ENCODE measurements around the gene DNAJB7. TPM values are rescaled to one million over a fixed set of nuclear protein-coding genes. Genes with fewer than 3 reads are reported as not detected.

Gene DNAJB7
- total RNA-seq: not detected

DNA sequence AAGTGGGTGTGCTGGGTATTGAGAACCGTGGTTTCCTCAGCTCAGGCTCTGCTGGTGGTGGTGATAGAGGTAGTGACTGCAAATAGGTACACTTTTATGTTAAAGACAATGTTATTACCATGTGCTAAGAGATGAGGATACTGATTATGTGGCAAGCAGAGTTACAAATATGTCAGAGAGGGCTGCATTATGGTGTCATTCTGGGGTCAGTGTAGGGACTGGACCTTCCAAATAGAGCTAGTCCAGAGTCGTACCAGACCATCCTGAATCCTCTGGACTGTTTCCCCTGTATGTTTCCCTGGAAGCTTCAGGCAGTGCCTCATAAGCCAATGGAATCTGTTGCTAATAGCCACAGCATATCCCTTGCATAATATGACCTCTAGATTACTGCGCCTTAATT, at the start of gene DNAJB7:
Gene DNAJB7, minus strand, starts transcription at position 101 of the 400 bp plus-strand sequence. CDS start 119 bp downstream, outside the sequence.

DNA sequence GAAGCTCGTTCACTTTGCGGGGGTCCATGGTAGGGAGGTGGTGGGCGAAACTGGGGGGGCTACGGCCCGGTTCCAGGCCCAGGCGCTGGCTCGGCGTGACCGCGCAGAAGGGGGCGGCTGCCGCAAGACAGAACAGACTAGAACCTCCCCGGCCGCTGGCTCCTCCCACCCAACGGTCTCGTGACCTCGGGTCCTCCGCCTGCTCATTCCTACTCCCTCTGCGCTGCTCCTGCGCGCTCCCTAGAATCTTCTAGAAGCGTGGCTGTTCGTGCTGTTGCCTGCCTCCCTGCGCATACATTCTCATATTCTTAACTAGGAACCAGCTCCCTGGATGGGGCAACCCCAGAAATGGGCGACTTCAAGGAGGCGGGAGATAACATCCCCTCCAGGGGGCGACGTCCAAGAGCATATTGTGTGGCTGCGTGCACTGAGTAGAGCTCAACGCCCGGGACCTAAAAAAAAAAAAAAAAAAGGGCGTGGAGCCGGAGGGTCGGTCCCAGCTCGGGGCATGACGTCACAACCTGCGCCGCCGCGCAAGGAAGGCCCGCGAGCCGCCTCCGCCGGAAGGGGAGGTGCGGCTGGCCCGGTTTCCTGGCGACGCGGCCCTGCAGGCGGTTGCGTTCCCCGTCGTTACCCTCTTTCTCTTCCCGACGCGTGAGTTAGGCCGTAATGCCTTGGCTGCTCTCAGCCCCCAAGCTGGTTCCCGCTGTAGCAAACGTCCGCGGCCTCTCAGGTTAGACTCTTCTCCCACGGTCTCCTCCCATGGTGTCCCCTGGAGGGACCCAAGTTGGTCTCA, 5.2 kb downstream of the DNAJB7 start, which contains the start of the genes ST13 and XPNPEP3:
Gene ST13, minus strand, starts transcription at position 127 of the 796 bp plus-strand sequence. Its CDS starts 99 bp downstream, at position 28.
Gene XPNPEP3, plus strand, starts transcription at position 636 of the 796 bp plus-strand sequence. Its CDS starts 34 bp downstream, at position 670.

GRCh38 chr22:40818747-40819598, 42.9 kb downstream of the DNAJB7 start, which contains the start of gene SLC25A17:
Gene SLC25A17 (minus strand): TSS chr22:40819346. CDS start chr22:40819248, 98 bp downstream.

Small RNA genes within 50 kb of the gene (small RNA-seq; reads per million reads assigned to genes)
- gene MIR4766: 0.86 to 2.9 reads per million in 2 donors

Other genes starting within 250 kb of the DNAJB7 start
- 10 to 100 TPM; 27.0 to 42.7 TPM for gene MRTFA, start 225.4 kb downstream of the DNAJB7 start, total RNA-seq
- 10 to 100 TPM in 1 of 2 donors, 1 to 10 TPM in 1; 6.0 to 16.5 TPM for gene MCHR1, start 182.6 kb downstream of the DNAJB7 start, total RNA-seq
- 10 to 100 TPM; 17.9 to 35.3 TPM for gene SLC25A17, start 42.8 kb downstream of the DNAJB7 start, total RNA-seq
- gene ST13, start 5.5 kb downstream of the DNAJB7 start, total RNA-seq: 100 to 1,000 TPM in 1 of 2 donors, 10 to 100 TPM in 1; 70.9 to 134 TPM
- gene XPNPEP3, start 5.0 kb downstream of the DNAJB7 start, total RNA-seq: 10 to 100 TPM in 1 of 2 donors, 1 to 10 TPM in 1; 7.2 to 11.0 TPM
- 10 to 100 TPM; 44.7 to 61.6 TPM for gene RBX1, start 89.3 kb upstream of the DNAJB7 start, total RNA-seq
- 10 to 100 TPM; 44.0 to 52.3 TPM for gene EP300, start 230.5 kb upstream of the DNAJB7 start, total RNA-seq